NCI-H526 (cell line): ENCODE measurements around the gene SNX30.

Source experiments
- DNase-seq, 2 experiments: peaks; one replicate each; lab custom pipeline; 2025; lab: John Stamatoyannopoulos, UW

The SNX30 gene

DNA sequence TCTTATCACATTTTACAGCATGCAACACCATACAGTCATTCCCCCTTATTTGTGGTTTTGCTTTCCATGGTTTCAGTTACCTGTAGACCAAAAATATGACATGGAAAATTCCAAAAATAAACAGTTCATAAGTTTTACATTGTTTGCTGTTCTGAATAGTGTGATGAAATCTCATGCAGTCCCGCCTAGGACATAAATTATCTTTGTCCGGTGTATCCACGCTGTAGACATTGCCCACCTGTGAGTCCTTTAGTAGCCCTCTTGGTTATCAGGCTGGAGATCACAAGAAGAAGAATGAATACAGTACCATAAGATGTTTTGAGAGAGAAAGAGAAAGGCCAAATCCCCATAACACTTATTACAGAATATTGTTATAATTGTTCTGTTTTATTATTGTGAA lies 72.1 kb downstream of the SNX30 start:
- DNase-seq, result no peak

DNA sequence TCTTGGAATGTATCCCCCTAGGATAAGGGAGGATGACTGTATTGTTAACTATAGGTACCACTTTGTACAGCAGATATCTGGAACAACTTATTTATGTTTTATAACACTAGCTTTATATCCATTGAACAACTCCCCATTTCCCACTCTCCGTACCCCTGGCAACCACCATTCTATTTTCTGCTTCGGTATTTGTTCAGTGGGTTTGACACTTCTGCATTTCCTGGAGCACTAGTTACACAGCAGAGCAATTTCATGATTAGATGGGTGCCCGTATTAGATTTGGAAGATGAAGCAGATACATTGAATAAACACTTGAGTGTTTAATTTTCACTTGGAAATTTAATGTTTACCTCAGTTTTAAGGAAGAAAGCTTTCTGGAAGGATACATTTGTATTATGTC lies 72.7 kb downstream of the SNX30 start:
- DNase-seq, result no peak

DNA sequence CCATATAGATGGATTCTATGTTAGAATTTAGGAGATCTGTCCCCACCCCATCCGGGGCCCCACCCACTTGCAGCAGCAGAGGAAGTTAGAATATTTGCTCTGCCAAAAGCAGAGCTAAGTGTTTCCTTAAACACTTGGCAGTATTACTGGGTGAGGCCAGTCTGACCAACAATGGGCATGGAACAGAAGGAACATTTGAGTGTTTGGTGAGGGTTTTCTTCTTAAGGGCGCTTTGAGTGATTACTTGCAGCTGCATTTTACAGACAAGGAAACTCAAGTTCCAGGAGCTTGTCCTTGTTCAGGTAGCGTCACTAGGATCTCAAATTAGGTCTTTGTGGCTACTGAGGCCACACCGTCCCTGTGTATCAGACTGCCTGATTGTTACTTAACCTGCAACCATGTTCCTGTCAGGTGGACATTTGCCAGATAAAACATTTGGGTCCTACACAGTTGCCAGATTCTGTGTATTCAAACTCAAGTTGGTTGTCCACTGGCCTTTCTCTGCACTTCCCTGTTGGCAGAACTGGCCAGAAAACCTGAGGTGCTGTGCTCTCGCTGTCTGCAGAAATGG lies 80.8 kb downstream of the SNX30 start:
- no peak for DNase-seq

DNA sequence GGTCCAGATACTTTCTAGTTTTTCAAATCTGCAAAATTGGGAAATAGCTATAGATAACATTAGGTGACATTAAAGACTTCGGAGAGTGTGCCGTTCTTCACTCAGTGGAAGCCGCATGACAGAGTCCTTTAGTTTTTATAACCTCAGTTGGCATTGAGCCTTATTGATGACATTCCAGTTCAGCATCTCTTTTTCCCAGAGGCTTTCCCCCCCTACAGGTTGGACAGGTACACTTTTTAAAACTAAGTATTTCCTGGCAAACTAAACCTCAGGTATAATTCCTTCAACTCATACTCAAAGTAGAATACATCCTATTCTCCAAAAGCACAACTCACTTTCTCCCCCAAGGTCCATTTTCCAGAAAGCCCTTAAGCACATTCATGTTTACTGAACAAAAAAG lies 81.4 kb downstream of the SNX30 start:
- no peak for DNase-seq

DNA sequence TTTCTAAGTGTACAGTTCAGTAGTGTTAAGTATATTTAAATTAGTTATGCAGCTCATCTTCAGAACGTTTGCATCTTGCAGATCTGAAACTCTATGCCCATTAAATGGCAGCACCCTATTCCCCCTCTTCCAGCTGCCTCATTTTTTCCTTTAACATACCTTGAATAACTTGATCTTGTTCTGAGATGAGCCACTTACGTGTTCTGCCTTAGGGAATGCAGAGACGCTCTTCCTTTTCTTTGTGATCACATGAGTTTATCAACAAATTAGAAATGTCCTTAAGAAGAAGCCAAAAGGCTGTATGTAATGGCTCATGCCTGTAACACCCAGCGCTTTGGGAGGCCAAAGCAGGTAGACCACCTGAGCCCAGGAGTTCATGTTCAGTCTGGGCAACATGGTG lies 82.5 kb downstream of the SNX30 start:
- no peak for DNase-seq

DNA sequence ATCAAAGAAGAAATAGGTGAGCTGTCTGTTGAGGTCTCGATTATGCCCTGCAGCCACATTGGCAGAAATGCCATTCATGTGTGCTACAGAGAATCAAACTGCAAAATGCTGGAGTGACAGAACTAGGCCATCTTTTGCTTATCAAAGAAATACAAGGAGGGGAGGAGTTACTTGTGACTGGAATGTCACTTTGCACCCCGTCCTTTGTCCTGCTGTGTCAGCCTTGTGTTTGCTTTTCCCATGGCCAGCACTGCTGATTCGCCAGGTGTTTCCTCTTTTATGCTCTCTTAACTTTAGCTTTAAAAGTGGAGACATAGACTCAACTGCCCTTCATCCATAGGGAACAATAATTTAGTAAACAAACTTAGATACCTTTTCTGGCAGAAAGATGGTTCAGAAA lies 85.8 kb downstream of the SNX30 start:
- no peak for DNase-seq

DNA sequence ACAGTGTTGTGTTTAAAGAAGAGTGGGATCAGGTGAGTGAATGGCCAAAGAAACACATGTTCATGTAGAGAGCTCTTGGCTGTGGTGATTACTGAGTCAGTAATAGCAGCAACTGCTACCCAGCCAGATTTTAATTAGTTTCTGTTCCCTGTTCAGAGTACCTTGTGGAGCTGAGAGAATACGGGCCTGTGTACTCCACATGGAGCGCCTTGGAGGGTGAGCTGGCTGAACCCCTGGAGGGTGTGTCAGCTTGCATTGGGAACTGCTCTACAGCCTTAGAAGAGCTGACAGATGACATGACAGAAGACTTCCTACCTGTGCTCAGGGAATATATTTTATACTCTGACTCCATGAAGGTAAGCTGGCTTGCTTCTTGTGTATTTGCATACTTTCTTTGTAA lies 87.8 kb downstream of the SNX30 start:
- no peak for DNase-seq

DNA sequence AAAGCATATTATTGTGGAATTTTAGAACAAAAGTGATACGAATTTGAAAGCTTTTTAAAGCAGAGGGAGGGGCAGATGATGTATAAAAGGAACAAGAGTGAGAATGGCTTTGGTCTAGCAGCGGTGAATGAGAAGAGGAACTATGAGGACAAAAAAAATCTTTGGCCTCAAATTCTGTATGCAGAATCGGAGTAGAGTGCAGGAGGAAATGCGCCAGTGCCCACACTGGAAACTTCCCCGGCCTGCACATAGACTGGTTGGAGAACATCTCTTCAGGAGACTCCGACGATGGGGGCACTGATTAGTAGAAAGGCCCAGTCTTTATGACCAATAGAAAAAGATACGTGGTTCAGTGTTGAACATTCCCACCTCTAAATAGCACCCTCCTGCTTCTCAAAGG lies 88.8 kb downstream of the SNX30 start:
- no peak for DNase-seq

DNA sequence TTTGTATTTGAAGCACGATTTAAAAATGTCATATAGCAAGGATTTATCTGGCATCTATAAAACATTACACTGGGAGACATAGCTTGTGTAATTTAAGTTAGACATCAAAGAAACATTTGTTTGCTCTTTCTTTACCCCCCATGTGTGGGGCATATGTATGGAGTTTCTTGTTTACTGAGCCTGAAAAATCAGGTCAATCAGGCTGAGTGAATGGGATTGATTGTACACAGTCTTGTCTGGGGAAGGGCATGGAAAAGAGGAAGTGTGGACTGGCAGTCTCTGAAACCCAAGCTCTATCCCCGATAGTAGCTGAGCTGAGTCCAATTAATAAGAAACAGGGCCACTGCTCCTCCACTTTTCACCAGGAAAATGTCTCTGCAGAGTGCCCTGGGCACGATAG lies 90.7 kb downstream of the SNX30 start:
- no peak for DNase-seq

DNA sequence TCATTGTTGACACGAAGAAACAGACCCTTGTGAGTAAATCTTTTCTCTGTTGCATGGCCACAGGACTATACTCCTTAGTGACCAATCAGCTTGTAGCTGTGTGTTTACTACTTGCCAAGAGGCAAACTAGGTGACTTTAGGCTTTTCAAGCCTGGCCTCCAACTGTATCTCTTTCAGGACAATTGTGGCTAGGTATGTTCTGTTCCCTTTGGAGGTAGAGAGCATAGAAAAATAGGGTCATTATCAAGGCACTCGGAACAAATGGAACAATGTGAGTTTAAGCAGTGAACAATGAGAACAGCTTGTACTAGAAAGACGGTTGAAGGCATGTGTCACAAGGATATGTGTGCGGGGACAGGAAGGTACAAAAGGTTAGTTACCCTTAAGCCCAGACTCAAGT lies 92.0 kb downstream of the SNX30 start:
- DNase-seq, result no peak

DNA sequence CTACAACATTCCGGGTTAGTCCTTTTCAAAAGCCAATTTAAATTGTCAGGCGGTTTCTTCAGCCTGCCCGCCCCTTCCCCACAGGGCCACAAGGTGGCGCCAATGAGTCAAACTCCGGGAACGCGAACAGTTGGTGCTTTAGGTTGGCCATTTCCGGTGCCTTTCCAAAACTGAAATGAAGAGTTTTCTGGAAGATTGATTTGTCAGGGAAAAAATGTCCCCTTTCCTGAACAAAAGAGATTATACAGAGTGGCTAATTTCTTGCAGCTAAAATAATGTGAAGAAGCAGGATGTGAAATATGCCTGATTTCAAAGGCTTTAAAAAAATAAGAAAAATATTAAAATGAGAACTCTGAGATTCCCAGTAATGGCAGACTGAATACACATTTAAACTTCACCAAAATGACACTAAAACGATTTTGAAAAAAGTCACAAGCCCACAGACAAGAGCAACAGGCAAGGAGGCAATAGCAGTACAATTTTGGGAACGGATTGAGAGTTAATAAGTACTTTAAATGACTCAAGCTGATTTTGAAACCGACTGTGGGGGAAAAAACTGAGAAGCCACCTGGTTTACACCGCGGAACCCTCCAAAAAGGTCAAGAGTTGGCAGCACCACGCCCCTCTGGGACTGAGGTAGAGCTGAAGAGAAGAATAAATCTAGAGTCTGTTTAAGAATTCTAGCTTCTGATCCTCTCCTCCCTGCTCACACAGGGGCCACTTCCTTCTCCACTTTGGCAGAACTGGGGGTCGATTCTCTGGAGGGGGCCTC lies 94.4 kb downstream of the SNX30 start:
- peak; percentile 4 to 58 for DNase-seq

DNA sequence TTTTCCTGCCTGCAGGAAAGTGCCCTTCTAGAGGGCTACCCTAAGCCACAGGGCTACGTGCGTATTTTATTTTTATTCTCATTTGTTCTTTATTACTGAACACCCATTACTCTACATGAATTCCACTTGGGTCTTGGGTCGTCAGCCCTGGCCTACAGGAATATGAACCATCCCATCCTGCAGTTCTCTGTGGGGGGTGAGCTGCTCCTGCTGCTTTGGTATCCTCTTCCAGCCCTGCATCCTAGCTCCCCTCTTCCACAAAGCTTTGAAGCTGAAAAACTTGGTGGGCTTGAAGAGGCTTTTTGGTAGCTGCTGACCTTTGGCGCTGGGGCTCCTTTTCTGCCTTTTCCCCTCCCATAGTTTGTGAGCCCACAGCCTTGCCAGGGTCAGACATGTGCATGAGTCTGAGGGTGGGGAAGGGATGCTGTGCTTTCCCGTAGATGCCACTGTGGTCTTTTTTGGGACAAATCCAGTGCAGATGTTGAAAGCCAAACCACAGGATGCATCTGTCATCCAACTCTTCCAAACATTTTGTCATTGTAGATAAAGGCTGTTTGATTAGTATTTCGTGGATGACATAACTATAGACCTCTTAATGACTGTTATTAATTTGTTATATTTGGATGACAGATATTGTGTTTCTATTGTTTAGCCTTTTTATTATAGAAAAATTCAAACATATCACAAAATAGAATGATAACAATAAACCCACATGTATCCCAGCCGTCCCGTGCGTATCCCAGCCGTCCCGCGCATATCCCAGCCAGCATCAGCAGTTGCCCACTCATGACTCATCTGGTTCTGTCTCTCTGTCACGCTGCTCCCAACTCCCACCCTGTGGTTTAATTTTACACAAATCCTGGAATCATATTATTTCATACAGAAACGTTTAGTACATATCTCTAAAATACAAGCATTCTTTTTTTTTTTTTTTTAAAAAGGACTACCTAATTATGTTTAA lies 96.2 kb downstream of the SNX30 start:
- DNase-seq, result no peak

DNA sequence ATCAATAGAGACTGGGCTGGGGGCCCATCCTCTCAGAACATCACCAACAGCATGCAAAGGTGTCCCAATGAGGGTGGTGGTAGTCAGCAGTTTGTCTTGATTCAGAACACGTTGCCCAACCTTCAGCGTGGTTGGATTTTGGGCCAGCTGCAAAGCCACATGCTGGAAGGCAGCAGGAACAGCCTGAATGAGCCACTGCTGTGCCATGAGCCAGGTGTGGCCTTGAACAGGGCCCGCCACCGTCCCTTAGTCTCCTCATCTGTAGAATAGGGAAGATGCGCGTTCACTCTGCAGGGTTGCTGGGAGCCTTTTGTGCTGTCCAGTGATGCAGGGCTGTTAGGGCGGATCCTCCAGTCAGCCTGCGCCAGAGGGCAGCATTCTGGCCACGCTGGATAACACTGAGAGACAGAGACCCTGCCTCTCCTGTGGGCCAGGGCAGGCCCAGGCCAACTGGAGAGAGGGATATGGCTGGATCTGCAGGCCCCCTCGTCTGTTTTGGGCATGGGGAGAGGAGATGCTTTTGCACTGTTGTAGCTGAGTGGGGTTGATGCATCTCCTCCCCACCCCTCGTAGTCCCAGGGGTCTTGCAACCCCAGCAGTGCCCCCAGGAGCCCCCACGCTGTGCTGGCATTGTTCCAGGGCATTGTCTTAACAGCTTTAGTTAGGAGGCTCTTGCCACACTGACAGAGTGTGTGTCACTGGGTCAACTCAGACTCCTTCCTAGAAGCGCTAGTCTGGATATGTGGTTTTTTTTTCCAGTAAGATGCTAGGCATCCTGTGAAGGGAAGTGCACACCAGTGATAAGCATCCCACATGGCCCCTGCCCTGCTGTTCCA lies 98.0 kb downstream of the SNX30 start:
- DNase-seq, result no peak

DNA sequence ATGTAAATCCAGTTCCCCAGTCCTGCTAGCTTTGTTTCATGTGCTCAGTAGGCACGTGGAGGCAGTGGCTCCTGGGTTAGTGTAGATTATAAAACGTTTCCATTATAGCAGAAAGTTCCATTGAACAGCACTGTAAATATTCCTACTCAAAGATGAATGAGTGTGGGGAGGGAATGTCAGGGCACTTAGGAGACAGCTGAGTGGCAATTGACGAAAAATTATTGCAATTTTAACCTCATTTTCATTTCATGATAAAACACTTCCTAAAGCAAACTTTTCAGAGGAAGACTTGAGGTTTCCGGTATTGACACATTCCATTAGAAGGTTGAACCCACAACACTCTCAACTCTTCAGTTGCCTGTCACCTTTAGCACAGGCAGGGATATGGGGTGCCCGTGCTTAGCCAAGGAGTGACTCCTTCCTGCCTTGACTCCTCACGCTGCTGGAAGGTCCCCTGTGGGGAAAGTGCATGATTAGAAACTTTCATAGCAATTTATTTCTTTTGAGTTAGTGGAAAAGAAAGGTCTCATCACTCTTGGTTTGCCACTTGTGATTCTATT lies 98.9 kb downstream of the SNX30 start:
- no peak for DNase-seq

DNA sequence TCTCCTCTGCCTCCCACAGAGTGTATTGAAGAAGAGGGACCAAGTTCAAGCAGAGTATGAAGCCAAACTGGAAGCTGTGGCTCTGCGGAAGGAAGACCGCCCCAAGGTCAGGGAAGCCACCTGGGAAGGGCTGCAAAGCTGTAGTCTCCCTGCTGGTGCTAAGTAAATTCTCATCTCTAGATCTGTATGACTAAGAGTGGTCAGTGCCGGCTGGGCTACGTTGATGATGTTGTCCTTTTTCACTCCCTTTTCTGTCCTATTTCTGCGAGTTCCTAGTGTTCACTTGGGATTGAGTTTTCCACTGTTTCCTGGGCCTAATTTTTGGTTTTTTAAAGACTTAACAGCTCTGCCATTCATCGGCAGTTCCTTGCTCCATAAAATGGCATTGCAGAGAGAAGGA lies 100.3 kb downstream of the SNX30 start:
- no peak for DNase-seq

DNA sequence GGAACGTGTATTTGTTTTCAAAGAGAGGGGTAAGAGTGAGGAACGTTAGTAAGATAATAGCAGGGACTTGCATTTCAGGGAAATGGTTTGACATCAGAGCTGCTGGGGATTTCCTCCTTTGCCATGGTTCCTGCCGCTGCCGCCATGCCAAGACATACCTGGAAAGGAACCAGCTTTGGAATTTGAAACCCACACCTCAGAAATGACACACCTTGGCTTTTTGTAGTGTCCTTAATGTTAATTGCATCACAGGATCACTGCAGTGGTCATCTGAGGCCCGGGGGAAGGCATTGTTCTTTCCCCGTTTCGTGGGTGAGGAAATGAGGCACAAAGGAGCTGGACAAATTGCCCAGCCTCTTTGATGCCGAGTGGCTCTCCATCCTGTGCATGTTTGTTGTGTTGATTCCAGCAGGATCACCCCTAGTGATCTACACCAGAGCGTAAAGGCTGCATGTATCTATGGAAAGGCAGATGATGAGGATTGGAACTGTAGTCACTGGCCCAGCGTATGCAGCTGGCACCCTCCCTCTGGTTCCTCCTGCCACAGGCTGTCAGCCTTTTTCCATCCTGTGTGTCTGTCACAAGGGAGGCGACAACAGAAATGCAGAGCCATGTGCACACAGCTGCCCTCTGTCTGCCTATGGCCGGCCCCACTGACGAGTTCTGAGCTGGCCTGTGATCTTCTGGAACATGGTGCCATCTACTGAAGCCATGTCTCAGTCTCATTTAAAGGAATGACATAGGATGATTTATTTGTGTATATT lies 102.4 kb downstream of the SNX30 start:
- no peak for DNase-seq

DNA sequence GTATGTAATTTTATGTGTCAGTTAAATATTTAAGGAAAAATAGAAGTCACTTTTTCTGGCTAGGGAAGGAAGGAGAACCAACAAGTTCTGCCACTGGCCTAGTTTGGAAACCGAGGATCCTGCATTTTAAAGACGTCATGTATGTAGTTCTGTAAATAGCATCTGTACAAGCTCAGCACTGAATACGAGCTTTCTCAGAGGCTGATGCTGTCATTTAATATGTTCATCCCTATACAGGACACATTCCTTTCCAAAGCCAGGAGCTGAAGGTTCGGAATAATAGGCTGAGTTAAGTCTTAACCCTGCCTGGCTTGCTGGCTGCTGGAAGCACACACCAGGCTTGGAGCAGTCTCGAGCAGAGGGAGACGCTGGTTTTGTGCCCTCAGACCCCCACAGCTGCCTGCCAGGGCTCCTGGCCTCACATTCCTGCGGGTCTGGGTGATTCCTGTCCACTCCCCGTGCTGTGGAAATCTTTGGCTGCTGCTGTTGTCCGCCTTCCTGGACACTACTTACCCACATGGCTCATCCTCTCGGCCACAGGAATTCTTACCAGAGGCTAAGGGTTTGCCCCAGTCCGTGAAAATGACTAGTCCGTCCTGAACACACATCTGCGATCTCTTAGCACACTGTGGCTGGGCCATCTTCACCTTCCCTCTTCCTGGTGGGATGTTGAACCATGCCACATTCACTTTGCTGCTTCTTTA lies 103.5 kb downstream of the SNX30 start:
- DNase-seq, result no peak

DNA sequence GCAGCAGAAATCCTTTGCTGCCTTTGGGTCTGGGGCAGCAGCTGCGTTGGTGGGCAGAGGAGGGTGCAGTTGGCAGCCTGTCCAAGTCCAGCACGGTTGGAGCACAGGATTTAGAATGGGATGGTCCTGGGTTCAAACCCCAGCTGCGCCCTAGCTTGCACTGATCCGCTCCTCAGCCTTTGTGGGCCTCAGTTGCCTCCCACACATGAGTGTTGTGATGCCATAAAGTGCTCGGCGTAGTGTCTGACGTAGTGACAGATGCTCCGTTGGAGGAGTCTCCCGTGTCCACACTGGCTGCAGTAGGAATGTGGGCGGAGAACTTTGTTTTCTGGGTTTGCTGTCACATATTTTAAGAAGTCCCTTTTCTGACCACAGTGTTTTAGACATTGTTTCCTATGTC lies 104.1 kb downstream of the SNX30 start:
- DNase-seq, result no peak

DNA sequence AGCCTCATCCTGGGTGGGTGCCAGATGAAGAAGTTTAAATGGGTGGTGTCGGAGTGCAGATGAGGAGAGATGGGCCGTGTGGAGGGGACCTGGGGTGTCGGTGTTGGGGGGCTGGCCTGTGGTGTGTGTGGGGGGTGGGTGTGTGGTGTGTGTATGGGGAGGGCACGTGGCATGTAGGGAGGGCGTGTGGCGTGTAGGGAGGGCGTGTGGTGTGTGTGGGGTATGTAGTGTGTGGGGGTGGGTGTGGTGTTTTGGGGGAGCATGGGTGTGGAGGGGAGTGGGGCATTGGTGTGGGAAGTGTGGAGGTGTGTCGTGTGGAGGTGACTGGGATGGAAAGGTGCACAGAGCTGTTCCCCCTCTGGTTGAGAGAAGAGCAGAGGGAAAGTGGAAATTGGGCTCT lies 105.6 kb downstream of the SNX30 start:
- DNase-seq, result no peak

DNA sequence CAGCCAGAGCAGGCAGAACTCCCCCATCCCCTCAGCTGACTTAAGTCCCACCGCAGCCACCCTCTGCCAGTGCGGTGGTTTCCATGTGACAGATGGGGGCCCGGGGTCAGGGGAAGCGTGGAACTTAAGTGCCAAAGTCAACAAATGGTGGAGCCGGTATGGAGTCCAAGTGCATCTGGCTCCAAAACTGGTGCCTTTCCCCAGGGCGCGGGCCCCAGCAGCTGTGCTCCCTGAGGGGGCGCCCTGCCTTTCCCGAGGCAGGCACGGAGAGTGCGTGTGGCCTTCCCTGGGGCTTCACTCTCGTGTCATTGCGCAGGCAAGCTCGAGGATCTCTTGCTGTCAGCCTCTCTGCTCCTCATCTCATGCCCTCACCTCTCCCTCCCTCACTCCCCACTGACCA lies 106.3 kb downstream of the SNX30 start:
- no peak for DNase-seq
